ENCODE measurements around the gene OR6S1.
"Not testable (repeated sequence)": the region's sequence is repeated elsewhere in the genome, so short reads cannot be mapped to it uniquely, and the experiment has no call there.

The OR6S1 gene

GRCh38 chr14:20668969-20669368 is 27.5 kb upstream of the OR6S1 start:
- DNase-seq (ENCODE audit: low spot score), result no peak

- DNase-seq (ENCODE audit: low spot score), result no peak
These were observed 26.5 kb upstream of the OR6S1 start for GRCh38 chr14:20667957-20668356.

GRCh38 chr14:20666400-20666961 is 25.0 kb upstream of the OR6S1 start:
- DNase-seq (ENCODE audit: low spot score), result not testable (repeated sequence)

DNA sequence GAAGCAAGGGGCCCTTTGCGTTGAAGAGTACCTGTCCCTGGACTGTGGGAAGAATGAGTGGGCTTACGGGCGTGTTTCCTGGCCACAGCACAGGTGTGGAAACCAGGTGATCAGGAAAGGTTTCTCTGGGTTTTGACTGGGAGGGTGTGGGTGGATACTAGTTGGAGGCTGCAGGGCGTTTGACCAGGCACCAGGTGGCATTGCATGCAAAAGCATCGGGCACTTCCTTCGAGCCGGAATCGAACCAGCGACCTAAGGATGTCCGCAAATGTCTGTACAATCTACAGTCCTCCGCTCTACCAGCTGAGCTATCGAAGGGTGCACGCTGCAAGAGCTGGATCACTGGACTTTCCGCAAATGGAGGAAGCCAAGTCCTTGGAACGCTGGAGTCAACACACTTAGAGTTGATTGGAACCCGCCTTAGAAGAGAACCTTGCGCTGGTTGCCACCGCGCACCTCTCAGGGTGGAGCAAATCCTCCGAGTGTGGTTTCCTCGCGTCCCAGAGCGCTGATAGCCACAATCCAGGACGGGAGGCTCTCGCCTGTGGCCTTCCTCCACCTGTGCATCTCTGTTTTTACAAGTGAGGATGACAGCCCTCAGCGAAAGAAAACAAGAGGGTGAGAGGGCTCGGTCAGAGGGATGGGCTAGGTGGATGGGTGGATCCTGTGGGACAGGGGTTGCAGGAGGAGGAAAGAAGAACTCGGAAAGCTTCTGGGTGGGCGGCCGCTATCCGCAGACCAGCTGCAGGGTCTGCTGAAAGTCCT is 21.7 kb upstream of the OR6S1 start:
- DNase-seq (ENCODE audit: low spot score), result peak; percentile 81

GRCh38 chr14:20661197-20661596 is 19.7 kb upstream of the OR6S1 start:
- DNase-seq (ENCODE audit: low spot score), result no peak

DNA sequence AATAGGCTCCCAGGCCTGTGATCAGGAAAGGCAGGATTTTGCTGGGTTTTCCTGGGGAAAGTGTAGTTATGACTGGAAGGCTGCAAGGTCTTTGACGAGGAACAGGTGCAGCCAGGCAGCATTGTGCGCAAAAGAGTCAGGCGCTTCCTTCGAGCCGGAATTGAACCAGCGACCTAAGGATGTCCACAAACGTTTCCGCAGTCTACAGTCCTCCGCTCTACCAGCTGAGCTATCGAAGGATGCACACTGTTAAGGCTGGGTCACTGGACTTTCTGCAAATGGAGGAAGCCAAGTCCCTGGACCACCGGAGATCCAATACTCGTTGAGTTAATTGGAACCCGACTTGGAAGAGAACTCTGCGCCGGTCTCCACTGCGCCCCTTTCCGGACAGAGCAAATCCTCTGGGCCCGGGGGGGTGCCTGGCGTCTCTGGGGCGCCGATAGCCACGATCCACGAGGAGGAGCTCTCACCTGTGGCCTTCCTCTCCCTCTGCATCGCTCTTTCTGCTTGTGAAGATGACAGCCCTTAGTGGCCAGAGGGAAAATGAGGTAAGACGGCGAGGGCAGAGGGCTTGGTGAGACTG is 18.4 kb upstream of the OR6S1 start:
- no peak for DNase-seq (ENCODE audit: low spot score)

GRCh38 chr14:20659336-20659735 is 17.8 kb upstream of the OR6S1 start:
- DNase-seq (ENCODE audit: low spot score), result no peak

DNA sequence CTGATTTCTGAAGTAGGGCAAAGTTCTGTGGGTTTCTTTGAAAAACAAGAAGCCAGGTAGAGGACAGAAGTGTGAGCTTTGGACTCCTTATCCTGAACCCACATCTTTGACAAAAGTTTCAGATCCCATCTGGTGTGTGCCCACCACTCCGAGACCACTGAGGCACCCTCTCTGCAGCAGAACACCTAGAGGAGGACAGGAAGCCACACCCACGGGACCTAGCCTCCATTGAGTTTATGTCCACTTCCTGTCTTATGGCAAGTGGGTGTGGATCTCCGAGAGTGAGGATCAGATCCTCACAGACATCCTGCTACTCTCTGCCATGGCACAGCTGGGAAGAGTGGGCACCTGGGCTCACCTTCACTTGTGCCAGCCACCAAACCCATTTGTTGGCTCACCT is 16.8 kb upstream of the OR6S1 start:
- DNase-seq (ENCODE audit: low spot score), result no peak

DNA sequence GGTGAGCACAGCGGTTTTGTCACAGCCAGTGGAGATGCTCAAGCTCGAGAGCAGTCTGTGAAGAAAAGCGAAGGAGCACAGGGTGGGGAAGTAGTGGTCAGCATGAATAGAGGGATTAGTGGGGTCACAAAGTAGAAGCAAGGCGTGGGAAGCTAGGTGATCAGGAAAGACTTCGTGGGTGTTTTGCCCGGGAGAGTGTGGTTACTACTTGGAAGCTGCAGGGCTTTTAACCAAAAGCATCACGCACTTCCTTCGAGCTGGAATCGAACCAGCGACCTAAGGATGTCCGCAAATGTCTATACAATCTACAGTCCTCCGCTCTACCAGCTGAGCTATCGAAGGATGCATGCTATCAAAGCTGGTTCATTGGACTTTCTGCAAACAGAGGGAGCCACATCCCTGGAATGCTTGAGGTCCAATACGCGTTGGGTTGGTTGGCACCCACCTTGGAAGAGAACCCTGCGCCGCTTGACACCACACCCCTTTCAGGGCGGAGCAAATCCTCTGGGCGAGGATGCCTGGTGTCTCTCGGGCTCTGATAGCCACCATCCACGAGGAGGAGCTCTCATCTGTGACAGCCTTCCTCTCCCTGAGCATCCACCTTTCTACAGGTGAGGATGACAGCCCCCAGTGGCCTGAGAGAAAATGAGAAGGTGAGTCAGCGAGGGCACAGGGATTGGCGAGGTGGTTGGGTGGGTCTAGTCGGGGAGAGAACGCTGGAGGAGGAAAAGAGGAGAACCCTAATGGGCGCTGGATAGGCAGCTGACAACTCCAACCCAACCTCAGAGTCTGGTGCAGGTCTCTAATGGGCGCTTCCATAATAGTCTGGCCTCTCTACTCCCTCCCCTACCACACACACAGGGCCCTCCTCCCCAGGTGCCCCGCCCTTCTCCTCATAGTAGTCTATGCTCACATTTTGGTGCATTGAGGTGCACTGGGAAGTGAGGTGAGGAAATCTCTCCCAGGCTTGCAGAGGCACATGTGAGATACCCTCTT is 16.0 kb upstream of the OR6S1 start:
- DNase-seq (ENCODE audit: low spot score), result no peak

GRCh38 chr14:20656274-20656673 is 14.8 kb upstream of the OR6S1 start:
- DNase-seq (ENCODE audit: low spot score), result no peak

- no peak for DNase-seq (ENCODE audit: low spot score)
These were observed 14.4 kb upstream of the OR6S1 start for GRCh38 chr14:20655851-20656250.

- peak; percentile 88 for DNase-seq (ENCODE audit: low spot score)
These were observed 11.8 kb upstream of the OR6S1 start for GRCh38 chr14:20652996-20653975.

- DNase-seq (ENCODE audit: low spot score), result no peak
These were observed 4.0 kb upstream of the OR6S1 start for GRCh38 chr14:20645481-20645880.

GRCh38 chr14:20644520-20644919 is 3.0 kb upstream of the OR6S1 start:
- DNase-seq (ENCODE audit: low spot score), result no peak

- not testable (repeated sequence) for DNase-seq (ENCODE audit: low spot score)
These were observed 1.3 kb upstream of the OR6S1 start for GRCh38 chr14:20642755-20643154.

DNA sequence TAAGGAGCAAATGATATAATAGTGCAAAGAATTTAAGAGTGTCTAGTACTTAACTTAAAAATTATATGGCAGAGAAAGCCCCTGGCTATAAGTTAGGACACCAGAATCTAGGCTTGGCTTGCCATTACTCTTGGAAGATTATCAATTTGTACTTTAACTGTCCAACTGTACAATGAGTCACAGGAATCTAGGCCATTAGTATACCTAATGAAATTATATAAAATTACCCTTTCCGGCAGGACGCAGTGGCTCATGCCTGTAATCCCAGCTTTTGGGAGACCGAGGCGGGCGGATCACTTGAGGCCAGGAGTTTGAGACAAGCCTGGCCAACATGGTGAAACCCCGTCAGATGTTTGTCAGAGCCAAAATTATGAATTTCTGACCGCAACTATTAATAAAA is 691 bp upstream of the OR6S1 start:
- no peak for DNase-seq (ENCODE audit: low spot score)

DNA sequence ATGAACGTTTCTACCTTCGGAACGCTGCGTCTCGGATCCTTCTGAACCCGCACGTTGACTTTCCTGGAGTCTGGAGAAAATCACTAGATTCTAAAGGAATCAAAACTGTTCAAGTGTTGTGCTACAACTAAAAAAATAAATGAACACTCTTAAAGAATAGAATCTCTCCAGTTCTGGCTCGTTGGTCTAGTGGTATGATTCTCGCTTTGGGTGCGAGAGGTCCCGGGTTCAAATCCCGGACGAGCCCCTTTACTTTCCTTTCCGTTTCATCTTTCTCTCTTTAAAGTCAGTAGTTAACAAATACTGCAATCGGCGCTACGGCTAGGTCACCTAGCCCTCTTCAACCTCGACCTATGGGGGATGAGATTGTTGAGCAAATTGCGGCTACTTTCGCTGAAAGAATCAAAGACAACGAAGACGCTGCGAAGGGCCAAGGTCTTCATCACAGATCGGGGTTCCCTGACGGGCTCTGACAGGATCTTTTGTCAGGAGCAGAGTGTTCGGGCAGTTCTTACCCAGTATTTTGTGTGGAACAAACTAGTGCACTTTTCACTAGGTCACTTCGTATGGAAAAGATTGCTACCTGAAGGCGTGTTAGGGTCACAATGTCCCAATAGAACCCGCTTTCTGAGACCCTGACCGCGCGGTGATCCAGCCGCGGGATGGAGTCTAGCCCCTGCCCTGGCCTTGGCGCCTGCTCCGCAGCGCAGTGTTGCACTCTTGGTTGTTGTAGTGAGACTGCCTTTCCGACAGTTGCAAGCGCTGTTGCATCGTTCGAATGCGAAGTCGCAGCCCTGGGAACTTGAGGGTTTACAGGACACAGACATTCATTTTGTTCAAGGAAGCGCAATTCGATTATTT is 8.4 kb downstream of the OR6S1 start:
- peak; percentile 80 for DNase-seq (ENCODE audit: low spot score)

GRCh38 chr14:20632448-20632830 is 9.1 kb downstream of the OR6S1 start:
- no peak for DNase-seq (ENCODE audit: low spot score)

- peak; percentile 69 for DNase-seq (ENCODE audit: low spot score)
These were observed 9.6 kb downstream of the OR6S1 start for GRCh38 chr14:20631880-20632389.
